Measurements from ENCODE around the gene SYCN. TPM values are rescaled to one million over a fixed set of nuclear protein-coding genes. Genes with fewer than 3 reads are reported as not detected.
"Not testable (repeated sequence)": the region's sequence is repeated elsewhere in the genome, so short reads cannot be mapped to it uniquely, and the experiment has no call there.

The SYCN gene
- total and polyA plus RNA-seq, 2 donors (not counting 1 experiment from before 2014, with no cell fraction given), result not detected

DNA sequence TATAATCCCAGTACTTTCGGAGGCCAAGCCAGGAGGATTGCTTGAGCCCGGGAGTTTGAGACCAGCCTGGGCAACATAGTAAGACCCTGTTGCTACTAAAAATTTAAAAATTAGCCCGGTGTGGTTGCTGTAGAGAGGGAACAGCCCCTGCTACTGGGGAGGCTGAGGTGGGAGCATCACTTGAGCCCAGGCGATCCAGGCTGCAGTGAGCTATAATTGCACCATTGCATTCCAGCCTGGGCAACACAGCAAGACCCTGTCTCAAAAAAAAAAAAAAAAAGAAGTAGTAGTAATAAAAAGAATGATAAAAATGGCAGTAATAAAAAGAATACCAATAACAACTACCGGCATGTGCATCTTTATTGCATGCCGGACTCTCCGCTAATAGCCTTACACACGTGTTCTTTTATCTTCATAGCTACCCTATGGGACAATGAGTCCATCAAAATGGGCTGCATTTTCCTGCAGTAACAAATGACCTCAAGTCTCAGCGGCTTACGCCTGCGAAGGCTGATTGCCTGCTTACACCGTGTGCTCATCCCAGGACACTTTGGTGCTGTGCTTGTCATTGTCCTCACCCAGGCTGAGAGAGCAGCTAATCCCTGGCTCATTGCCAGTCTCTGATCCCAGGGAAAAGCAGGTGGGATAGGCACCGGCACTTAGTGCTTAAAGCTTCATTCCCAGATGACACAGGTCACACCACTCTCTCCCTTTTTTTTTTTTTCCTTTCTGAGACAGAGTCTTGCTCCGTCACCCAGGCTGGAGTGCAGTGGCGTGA, 14.4 kb upstream of the SYCN start:
- Mint-ChIP-seq H3K4me3 (no peak overlapping the region), H3K27ac (no peak overlapping the region), H3K9me3 (ENCODE audit: insufficient read depth) (peaks cover 2% of the 10 kb centered on the region), H3K27me3 (peaks cover 35% of the 10 kb centered on the region), H3K4me1 (no peaks in the 10 kb centered on the region)
- Histone ChIP-seq H3K27me3 (replicated peaks in 1 of 4; ENCODE audit: control extremely low read depth in 1 of 4, control insufficient read depth in 3 of 4, insufficient read depth in 4 of 4, low read length in 3 of 4) (peaks cover 0 to 10% (median 1%) of the 10 kb centered on the region in 4 experiments), H2AFZ (ENCODE audit: insufficient read depth, low read depth, low read length, poor library complexity, severe bottlenecking) (no peak overlapping the region), H3K27ac (ENCODE audit: low read length in 2 of 2) (no peak overlapping the region), H3K4me1 (ENCODE audit: control insufficient read depth in 2 of 2, insufficient read depth in 2 of 2, low read length in 2 of 2) (no peaks in the 10 kb centered on the region), H3K4me2 (replicated peaks; ENCODE audit: low read depth, low read length, poor library complexity, severe bottlenecking) (no peak overlapping the region), H3K4me3 (ENCODE audit: control extremely low read depth in 1 of 5, extremely low read depth in 1 of 5, insufficient read depth in 1 of 5, low read depth in 2 of 5, low read length in 4 of 5) (no peak overlapping the region), H3K79me2 (ENCODE audit: control insufficient read depth, insufficient read depth, low read length) (no peaks in the 10 kb centered on the region), H3K9ac (ENCODE audit: low read length) (no peak overlapping the region), H4K20me1 (ENCODE audit: control insufficient read depth, insufficient read depth, low read length, poor library complexity, severe bottlenecking) (no peaks in the 10 kb centered on the region), H3K9me3 (ENCODE audit: control extremely low read depth in 1 of 3, control insufficient read depth in 2 of 3, insufficient read depth in 1 of 3, low read length in 2 of 3) (peaks cover 0 to 15% (median 0%) of the 10 kb centered on the region in 3 donors), H3K36me3 (replicated peaks in 1 of 2; ENCODE audit: control extremely low read depth in 1 of 2, control insufficient read depth in 1 of 2, extremely low read depth in 1 of 2, insufficient read depth in 2 of 2, low read length in 1 of 2) (no peaks in the 10 kb centered on the region)
- ChIA-PET CTCF (no interaction called here), POLR2A (no interaction called here)
- no peak for DNase-seq
- WGBS (ENCODE audit: insufficient coverage), result 94% methylated on average over 11 of the region's 15 CpGs
- ATAC-seq (ENCODE audit: low read depth), result no peak
- TF ChIP-seq EZH2 (IDR thresholded peaks at IDR 0.05; ENCODE audit: borderline replicate concordance, insufficient read depth, low read depth, low read length, poor library complexity, severe bottlenecking), result no peak
- TF ChIP-seq, protein P1, sequence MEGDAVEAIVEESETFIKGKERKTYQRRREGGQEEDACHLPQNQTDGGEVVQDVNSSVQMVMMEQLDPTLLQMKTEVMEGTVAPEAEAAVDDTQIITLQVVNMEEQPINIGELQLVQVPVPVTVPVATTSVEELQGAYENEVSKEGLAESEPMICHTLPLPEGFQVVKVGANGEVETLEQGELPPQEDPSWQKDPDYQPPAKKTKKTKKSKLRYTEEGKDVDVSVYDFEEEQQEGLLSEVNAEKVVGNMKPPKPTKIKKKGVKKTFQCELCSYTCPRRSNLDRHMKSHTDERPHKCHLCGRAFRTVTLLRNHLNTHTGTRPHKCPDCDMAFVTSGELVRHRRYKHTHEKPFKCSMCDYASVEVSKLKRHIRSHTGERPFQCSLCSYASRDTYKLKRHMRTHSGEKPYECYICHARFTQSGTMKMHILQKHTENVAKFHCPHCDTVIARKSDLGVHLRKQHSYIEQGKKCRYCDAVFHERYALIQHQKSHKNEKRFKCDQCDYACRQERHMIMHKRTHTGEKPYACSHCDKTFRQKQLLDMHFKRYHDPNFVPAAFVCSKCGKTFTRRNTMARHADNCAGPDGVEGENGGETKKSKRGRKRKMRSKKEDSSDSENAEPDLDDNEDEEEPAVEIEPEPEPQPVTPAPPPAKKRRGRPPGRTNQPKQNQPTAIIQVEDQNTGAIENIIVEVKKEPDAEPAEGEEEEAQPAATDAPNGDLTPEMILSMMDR (IDR thresholded peaks at IDR 0.05), result no peak
- intact Hi-C loops (cut with micrococcal nuclease), result no loop called here

DNA sequence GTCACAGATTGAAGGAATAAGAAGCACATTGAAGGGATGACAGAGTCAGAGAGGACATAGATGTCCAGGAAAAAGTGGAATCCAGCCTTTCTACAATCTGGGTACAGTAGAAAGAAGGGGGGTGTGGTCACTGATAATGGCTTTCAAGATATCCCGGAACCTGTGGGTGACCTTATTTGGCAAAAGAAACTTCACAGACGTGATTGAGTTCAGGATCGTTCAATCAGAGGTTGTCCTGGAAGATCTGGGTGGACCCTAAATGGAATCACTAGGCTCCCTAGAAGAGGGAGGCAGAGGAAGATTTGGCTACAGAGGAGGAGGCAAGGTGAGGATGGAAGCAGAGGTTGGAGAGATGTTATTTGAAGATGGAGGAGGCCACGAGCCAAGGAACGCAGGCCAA, 13.0 kb upstream of the SYCN start:
- no peaks in the 10 kb centered on the region for H3K79me2 ChIP-seq (ENCODE audit: control insufficient read depth, insufficient read depth, low read length)
- ChIA-PET POLR2A (no interaction called here), CTCF (no interaction called here)
- H3K4me3 Mint-ChIP-seq, result no peak overlapping the region
- H3K27ac ChIP-seq (ENCODE audit: low read length in 2 of 2), result no peak overlapping the region
- no peak overlapping the region for H3K27ac Mint-ChIP-seq
- H3K4me2 ChIP-seq (replicated peaks; ENCODE audit: low read depth, low read length, poor library complexity, severe bottlenecking), result no peak overlapping the region
- H3K4me1 Mint-ChIP-seq, result no peaks in the 10 kb centered on the region
- DNase-seq, result no peak
- no peak overlapping the region for H3K9ac ChIP-seq (ENCODE audit: low read length)
- no peaks in the 10 kb centered on the region for H4K20me1 ChIP-seq (ENCODE audit: control insufficient read depth, insufficient read depth, low read length, poor library complexity, severe bottlenecking)
- no peak for TF ChIP-seq EZH2 (IDR thresholded peaks at IDR 0.05; ENCODE audit: borderline replicate concordance, insufficient read depth, low read depth, low read length, poor library complexity, severe bottlenecking)
- TF ChIP-seq, protein P1 (IDR thresholded peaks at IDR 0.05), result no peak
- no peaks in the 10 kb centered on the region for H3K36me3 ChIP-seq (replicated peaks in 1 of 2; ENCODE audit: control extremely low read depth in 1 of 2, control insufficient read depth in 1 of 2, extremely low read depth in 1 of 2, insufficient read depth in 2 of 2, low read length in 1 of 2)
- H3K9me3 Mint-ChIP-seq (ENCODE audit: insufficient read depth), result peaks cover 2% of the 10 kb centered on the region
- intact Hi-C loops (cut with micrococcal nuclease), result no loop called here
- 93% methylated on average over 5 of the region's 5 CpGs for WGBS (ENCODE audit: insufficient coverage)
- H3K4me3 ChIP-seq (ENCODE audit: control extremely low read depth in 1 of 5, extremely low read depth in 1 of 5, insufficient read depth in 1 of 5, low read depth in 2 of 5, low read length in 4 of 5), result no peak overlapping the region
- no peak for ATAC-seq (ENCODE audit: low read depth)
- peaks cover 30% of the 10 kb centered on the region for H3K27me3 Mint-ChIP-seq
- H3K27me3 ChIP-seq (replicated peaks in 1 of 4; ENCODE audit: control extremely low read depth in 1 of 4, control insufficient read depth in 3 of 4, insufficient read depth in 4 of 4, low read length in 3 of 4), result peaks cover 0 to 8% (median 1%) of the 10 kb centered on the region in 4 experiments
- H2AFZ ChIP-seq (ENCODE audit: insufficient read depth, low read depth, low read length, poor library complexity, severe bottlenecking), result no peak overlapping the region
- H3K4me1 ChIP-seq (ENCODE audit: control insufficient read depth in 2 of 2, insufficient read depth in 2 of 2, low read length in 2 of 2), result no peaks in the 10 kb centered on the region
- peaks cover 0 to 15% (median 0%) of the 10 kb centered on the region in 3 donors for H3K9me3 ChIP-seq (ENCODE audit: control extremely low read depth in 1 of 3, control insufficient read depth in 2 of 3, insufficient read depth in 1 of 3, low read length in 2 of 3)

DNA sequence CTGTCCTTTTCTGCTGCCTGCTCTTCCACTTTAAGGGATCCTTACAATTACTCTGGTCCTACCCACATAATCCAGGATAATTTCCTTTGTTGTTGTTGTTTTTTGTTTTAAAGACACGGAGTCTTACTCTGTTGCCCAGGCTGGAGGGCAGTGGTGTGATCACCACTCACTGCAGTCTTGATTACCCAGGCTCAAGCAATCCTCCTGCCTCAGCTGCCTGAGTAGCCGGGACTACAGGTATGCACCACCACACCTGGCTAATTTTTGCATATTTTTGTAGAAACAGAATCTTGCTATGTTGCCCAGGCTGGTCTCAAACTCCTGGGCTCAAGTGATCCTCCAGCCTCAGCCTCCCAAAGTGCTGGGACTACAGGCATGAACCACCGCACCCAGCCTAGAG, 11.3 kb upstream of the SYCN start:
- WGBS (ENCODE audit: insufficient coverage), result 83% methylated on average over 2 of the region's 3 CpGs

More for the DNA sequence above, 11.3 kb upstream of the SYCN start:
- H3K4me1 Mint-ChIP-seq; H3K4me3 ChIP-seq (ENCODE audit: control extremely low read depth in 1 of 5, extremely low read depth in 1 of 5, insufficient read depth in 1 of 5, low read depth in 2 of 5, low read length in 4 of 5); H3K27ac ChIP-seq (ENCODE audit: low read length in 2 of 2); H3K4me1 ChIP-seq (ENCODE audit: control insufficient read depth in 2 of 2, insufficient read depth in 2 of 2, low read length in 2 of 2); H3K4me2 ChIP-seq (replicated peaks; ENCODE audit: low read depth, low read length, poor library complexity, severe bottlenecking); H3K4me3 Mint-ChIP-seq; ATAC-seq (ENCODE audit: low read depth); H3K9ac ChIP-seq (ENCODE audit: low read length); H4K20me1 ChIP-seq (ENCODE audit: control insufficient read depth, insufficient read depth, low read length, poor library complexity, severe bottlenecking); H3K9me3 Mint-ChIP-seq (ENCODE audit: insufficient read depth); H2AFZ ChIP-seq (ENCODE audit: insufficient read depth, low read depth, low read length, poor library complexity, severe bottlenecking); H3K27me3 ChIP-seq (replicated peaks in 1 of 4; ENCODE audit: control extremely low read depth in 1 of 4, control insufficient read depth in 3 of 4, insufficient read depth in 4 of 4, low read length in 3 of 4); H3K27ac Mint-ChIP-seq; H3K36me3 ChIP-seq (replicated peaks in 1 of 2; ENCODE audit: control extremely low read depth in 1 of 2, control insufficient read depth in 1 of 2, extremely low read depth in 1 of 2, insufficient read depth in 2 of 2, low read length in 1 of 2); H3K79me2 ChIP-seq (ENCODE audit: control insufficient read depth, insufficient read depth, low read length); POLR2A ChIA-PET; DNase-seq; intact Hi-C loops (cut with micrococcal nuclease): not testable (repeated sequence)
- CTCF ChIA-PET, result interaction anchor here (0.8 kb wide), 1 partner anchor 106 kb away, joined by 3 read pairs; no protein-coding TSS in a partner anchor
- H3K27me3 Mint-ChIP-seq, result peaks cover 19% of the 10 kb centered on the region
- H3K9me3 ChIP-seq (ENCODE audit: control extremely low read depth in 1 of 3, control insufficient read depth in 2 of 3, insufficient read depth in 1 of 3, low read length in 2 of 3), result peaks cover 0 to 15% (median 0%) of the 10 kb centered on the region in 3 donors
